Fibroblast of villous mesenchyme (primary cell): Measurements from ENCODE around the gene TMA7B. TPM values are rescaled to one million over a fixed set of nuclear protein-coding genes. Genes with fewer than 3 reads are reported as not detected.
"Not testable (repeated sequence)": the region's sequence is repeated elsewhere in the genome, so short reads cannot be mapped to it uniquely, and the experiment has no call there.

Experiments used
- DNase-seq: peaks from one replicate; pipeline ENCODE4 v3.0.0-alpha.2; 2010; ENCODE audit warnings: low read depth
- H3K4me3 ChIP-seq: 2 replicates; pipeline ENCODE4 v1.5.1; 2011; ENCODE audit warnings: low read depth, mild to moderate bottlenecking, low read length
- total RNA-seq: library from RNA; depleted of rRNA; stranded (reverse); fragments of >200 nt; gene quantifications from 2 replicates; pipeline ENCODE4 v1.2.3, GENCODE V29; 2012
- TF ChIP-seq, protein P1 (sequence below): IDR thresholded peaks from 2 replicates; pipeline ENCODE4 v1.5.1; 2012; ENCODE audit warnings: low read depth, mild to moderate bottlenecking, low read length; ENCODE audit not compliant: insufficient read depth

TMA7B gene
- total RNA-seq, 1 donor = not detected

DNA sequence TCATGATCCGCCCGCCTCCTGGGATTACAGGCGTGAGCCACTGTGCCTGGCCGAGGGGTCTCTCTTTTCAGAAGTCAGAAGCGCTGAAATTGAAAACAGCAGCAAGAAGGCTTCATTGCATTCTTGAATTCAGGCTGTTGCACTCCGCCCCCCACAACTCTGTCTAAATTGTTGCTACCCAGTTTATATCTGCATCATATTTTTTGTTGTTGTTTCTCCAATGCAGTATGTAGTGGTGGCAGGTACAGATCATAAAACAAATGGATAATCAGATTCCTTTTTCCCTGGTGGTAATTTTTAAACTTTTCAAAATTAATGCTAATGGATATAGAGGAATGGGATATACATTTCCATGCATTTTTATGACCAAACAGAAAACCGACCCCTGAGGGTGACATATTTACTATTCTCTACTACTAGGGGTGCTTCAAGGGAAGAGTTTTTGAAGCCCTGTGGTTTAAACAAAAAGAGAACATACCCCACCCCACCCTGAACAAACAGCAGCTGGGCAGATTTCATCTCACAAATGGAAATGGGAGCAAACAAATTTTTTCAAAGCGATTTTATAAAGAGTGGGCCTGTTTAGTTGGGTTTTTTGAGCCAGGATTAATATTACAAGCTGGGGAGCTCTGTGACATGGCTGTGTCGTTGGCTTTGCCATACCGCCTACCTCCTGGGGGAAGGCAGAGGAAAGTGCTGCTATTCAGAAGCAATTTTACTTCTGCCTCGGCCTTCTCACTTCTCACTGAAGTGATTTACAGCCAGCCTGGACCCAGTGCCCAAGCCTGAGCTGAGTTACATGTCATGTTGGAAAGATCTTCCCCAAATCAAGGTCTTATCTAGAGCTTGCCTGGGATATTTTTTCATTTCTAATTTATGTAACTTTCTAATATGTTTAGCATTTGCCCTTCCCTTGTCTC lies 16.0 kb upstream of the TMA7B start:
- no peak for DNase-seq
- no peak overlapping the region for H3K4me3 ChIP-seq
- TF ChIP-seq, protein P1, sequence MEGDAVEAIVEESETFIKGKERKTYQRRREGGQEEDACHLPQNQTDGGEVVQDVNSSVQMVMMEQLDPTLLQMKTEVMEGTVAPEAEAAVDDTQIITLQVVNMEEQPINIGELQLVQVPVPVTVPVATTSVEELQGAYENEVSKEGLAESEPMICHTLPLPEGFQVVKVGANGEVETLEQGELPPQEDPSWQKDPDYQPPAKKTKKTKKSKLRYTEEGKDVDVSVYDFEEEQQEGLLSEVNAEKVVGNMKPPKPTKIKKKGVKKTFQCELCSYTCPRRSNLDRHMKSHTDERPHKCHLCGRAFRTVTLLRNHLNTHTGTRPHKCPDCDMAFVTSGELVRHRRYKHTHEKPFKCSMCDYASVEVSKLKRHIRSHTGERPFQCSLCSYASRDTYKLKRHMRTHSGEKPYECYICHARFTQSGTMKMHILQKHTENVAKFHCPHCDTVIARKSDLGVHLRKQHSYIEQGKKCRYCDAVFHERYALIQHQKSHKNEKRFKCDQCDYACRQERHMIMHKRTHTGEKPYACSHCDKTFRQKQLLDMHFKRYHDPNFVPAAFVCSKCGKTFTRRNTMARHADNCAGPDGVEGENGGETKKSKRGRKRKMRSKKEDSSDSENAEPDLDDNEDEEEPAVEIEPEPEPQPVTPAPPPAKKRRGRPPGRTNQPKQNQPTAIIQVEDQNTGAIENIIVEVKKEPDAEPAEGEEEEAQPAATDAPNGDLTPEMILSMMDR = no peak

DNA sequence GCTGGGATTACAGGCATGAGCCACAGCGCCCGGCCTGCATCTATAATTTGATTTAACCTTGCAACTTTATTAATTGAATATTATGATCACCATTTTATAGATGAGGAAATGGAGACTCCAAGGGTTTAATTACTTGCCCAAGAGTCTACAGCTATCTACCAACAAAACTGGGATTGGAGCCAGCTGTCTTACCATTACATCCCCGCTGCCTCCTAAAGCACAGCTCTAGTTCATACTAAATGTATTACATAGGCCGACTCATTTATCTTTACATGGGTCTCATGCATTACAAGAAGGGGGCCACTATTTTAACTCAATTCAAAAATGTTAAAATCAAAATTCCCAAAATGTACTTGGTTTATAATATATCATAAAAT lies 14.1 kb upstream of the TMA7B start:
- DNase-seq = no peak
- H3K4me3 ChIP-seq = no peak overlapping the region
- TF ChIP-seq, protein P1 = no peak

DNA sequence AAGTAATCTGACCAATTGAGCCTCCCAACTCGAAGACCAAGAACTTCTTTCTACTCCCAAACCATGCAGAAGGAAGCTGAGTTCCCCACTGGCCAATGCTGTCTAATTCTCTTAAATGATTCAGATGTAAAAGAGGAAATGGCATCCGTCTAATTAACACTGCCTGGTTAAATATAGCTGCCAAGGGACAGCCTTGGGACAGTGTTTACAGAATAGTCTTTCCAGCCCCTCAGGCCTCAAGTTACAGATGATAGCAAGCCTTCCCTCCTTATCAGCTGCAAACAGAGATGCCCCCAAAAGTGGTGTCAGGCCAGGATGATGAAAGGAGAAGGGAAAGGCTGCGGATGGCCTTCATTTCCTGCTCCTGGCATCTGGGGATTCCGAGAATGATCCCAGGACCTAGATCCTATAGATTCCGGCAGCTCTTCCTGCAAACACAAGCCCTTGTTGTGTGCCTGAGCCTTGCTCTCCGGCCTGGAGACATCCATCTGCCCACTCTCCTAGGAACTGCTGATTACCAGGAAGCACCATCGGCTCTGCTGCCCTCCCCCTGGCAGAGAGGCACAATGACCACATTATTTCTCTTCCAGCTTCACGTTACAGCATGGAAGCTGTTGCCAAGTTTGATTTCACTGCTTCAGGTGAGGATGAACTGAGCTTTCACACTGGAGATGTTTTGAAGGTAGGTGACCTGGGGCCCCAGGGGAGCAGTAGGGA lies 13.5 kb upstream of the TMA7B start:
- H3K4me3 ChIP-seq = no peak overlapping the region
- DNase-seq = no peak
- TF ChIP-seq, protein P1 = no peak

DNA sequence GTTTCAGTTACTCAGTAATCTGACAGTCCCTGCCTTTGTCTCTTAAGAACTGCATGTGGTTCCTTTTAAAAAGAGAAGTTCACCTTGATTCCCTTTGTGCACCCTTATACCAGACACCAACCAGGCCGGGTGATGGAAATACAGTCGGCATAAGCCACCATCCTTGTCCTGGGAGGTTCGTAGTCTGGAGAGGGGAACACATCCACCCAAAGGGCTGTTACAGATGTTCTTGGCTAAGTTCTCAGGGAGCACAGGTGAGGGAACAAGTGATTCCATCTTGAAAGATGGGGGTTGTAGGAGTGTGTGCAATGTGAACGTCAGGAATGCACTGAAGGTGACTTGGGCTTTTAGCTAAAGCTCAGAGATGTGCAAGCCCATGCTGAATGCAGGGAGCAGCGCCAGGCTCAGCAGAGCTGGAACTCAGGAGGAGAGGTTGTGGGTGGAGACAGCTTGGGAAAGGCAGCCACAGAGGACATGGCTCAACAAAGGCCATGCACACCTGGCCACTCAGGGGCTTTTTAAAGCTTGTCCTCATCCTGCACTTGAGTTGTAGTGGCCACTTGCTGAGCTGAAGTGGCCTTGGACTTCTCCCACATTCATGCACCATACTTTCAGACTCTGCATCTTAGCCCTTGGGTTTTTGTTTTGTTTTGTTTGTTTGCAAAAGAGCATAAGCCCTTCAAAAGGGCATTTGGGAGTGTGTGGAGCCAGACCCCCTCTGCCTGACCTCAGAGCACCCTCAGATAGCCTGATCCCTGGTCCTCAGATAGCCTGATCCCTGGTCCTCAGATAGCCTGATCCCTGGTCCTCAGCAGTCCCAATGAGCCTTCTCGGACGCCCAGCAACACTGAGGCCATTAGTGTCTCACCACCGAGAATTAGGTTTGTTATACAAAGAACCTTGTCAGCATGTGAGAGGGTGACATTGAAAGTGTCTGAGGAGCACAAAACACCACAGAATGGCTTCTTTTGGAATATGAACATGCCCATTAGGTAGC lies 12.7 kb upstream of the TMA7B start:
- TF ChIP-seq, protein P1 = no peak
- DNase-seq = no peak
- no peak overlapping the region for H3K4me3 ChIP-seq

DNA sequence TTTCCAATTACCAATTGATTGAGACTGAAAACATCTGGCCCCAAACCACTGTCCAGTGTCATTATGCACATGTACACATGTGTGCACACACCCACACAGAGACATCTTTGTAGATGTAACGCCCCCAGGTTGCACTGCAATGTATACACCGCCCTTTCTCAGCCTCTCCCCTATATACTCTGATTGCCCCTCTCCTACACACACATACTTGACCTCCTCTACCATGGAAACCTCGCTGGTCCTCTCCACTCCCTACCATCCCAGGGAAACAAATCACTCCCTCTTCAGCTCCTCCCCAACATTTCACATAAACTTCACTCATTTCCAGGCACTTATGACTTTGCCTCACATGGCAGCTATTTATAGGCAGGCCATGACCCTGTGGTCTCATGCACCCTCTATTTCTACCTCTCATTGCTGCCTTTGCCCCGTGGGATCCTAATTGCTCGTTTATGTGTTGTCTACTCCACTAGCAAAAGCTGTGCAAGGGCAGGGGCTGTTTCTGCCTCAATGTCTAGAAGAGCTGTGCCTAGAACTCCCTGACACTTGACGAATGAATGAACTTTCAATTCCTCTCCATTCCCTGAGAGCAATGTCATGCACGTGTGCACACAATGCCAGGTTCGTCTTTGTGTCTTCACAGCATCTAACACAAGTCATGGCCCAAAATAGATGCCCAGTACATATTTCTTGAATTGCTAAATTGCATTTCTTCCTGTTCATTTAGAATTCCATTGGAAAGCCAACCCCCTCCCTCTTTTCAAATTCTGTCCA lies 10.0 kb upstream of the TMA7B start:
- H3K4me3 ChIP-seq = no peak overlapping the region
- TF ChIP-seq, protein P1 = no peak
- no peak for DNase-seq

DNA sequence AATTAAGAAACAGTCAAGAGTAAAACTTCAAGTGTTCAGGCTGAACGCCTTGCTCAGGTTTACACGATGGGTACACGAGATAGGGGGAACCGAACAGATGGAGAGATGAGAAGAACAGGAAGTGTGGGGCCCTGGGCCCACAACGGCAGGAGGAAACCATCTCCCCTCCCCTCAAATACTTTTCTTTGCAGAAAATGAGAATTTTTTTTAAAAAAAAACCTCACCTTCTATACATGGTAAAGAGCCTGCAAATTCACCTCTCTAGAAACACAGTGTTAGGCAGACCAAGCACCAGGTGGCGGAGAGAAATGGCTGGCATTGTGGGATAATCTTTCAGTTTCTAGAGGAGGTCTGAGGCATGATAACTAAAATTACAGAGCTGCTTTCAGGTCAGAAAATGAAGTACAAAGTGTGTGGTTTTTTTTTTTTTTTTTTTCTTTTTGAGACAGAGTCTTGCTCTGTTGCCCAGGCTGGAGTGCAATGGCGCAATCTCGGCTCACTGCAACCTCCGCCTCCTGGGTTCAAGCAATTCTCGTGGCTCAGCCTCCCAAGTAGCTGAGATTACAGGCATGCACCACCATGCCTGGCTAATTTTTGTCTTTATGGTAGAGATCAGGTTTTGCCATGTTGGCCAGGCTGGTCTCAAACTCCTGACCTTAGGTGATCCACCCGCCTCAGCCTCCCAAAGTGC lies 8.4 kb upstream of the TMA7B start:
- not testable (repeated sequence) for H3K4me3 ChIP-seq, DNase-seq
